Effector memory CD4-positive, alpha-beta T cell (primary cell): ENCODE data around the gene SBF1.
A peak's percentile ranks its signal among the peaks of the same experiment; 100 is the strongest.

Source experiments
- DNase-seq, 3 donors: peaks; one replicate each; pipeline ENCODE4 v3.0.0-alpha.2; 2020
- H3K27ac ChIP-seq: 2 replicates; pipeline ENCODE4 v1.7.0; 2013; ENCODE audit warnings: mild to moderate bottlenecking, low read length, moderate library complexity; ENCODE audit not compliant: insufficient read depth, poor library complexity, severe bottlenecking
- H3K27me3 ChIP-seq: replicated peaks from 2 replicates; pipeline ENCODE4 v1.7.0; 2013; ENCODE audit warnings: mild to moderate bottlenecking, low read length; ENCODE audit not compliant: insufficient read depth, control insufficient read depth, poor library complexity, severe bottlenecking
- H3K36me3 ChIP-seq: 2 replicates; pipeline ENCODE4 v1.7.0; 2013; ENCODE audit warnings: mild to moderate bottlenecking, low read length, moderate library complexity; ENCODE audit not compliant: control insufficient read depth, insufficient read depth
- H3K4me1 ChIP-seq: 2 replicates; pipeline ENCODE4 v1.7.0; 2013; ENCODE audit warnings: low read length, mild to moderate bottlenecking; ENCODE audit not compliant: control insufficient read depth, insufficient read depth, poor library complexity, severe bottlenecking
- H3K4me3 ChIP-seq: 2 replicates; pipeline ENCODE4 v1.7.0; 2013; ENCODE audit warnings: low read length, low read depth, mild to moderate bottlenecking; ENCODE audit not compliant: insufficient read depth, poor library complexity, severe bottlenecking
- H3K9me3 ChIP-seq: 2 replicates; pipeline ENCODE4 v1.7.0; 2013; ENCODE audit warnings: mild to moderate bottlenecking, low read length, moderate library complexity; ENCODE audit not compliant: control insufficient read depth

SBF1 gene

GRCh38 chr22:50476868-50477267 is 2.0 kb upstream of the SBF1 start:
- Histone ChIP-seq H3K4me1 (peaks cover 33% of the 10 kb centered on the region), H3K27ac (no peak overlapping the region)

GRCh38 chr22:50475652-50476002 is 792 bp upstream of the SBF1 start:
- no peaks in the 10 kb centered on the region for H3K9me3 ChIP-seq
- H3K36me3 ChIP-seq = no peaks in the 10 kb centered on the region
- no peak for DNase-seq
- H3K4me3 ChIP-seq = peak overlapping the region; percentile 83
- H3K27me3 ChIP-seq = no peaks in the 10 kb centered on the region
- H3K27ac ChIP-seq = peak overlapping the region; percentile 76
- H3K4me1 ChIP-seq = peaks cover 38% of the 10 kb centered on the region

More at GRCh38 chr22:50476868-50477267, 2.0 kb upstream of the SBF1 start:
- Histone ChIP-seq H3K4me3 (no peak overlapping the region), H3K9me3 (no peaks in the 10 kb centered on the region), H3K27me3 (no peaks in the 10 kb centered on the region), H3K36me3 (no peaks in the 10 kb centered on the region)
- DNase-seq = no peak

- DNase-seq = no peak
- Histone ChIP-seq H3K4me1 (peaks cover 50% of the 10 kb centered on the region), H3K4me3 (peak overlapping the region; percentile 83), H3K27ac (peak overlapping the region; percentile 76), H3K36me3 (no peaks in the 10 kb centered on the region), H3K27me3 (no peaks in the 10 kb centered on the region), H3K9me3 (no peaks in the 10 kb centered on the region)
Measured at GRCh38 chr22:50473855-50474671, 772 bp downstream of the SBF1 start.

GRCh38 chr22:50473088-50473487 is 1.7 kb downstream of the SBF1 start:
- Histone ChIP-seq H3K4me1 (peaks cover 60% of the 10 kb centered on the region), H3K9me3 (no peaks in the 10 kb centered on the region), H3K4me3 (peak overlapping the region; percentile 83), H3K27ac (peak overlapping the region; percentile 76), H3K27me3 (no peaks in the 10 kb centered on the region), H3K36me3 (peaks cover 3% of the 10 kb centered on the region)
- peak; percentile 26 to 38 (median 35) for DNase-seq

- peak overlapping the region; percentile 76 for H3K27ac ChIP-seq
Measured at GRCh38 chr22:50471962-50472361, 2.9 kb downstream of the SBF1 start.

GRCh38 chr22:50471197-50471847 is 3.5 kb downstream of the SBF1 start:
- DNase-seq = no peak
- Histone ChIP-seq H3K27me3 (no peaks in the 10 kb centered on the region), H3K4me3 (peak overlapping the region; percentile 37), H3K27ac (peak overlapping the region; percentile 76), H3K9me3 (no peaks in the 10 kb centered on the region), H3K36me3 (peaks cover 19% of the 10 kb centered on the region), H3K4me1 (peaks cover 60% of the 10 kb centered on the region)

More at GRCh38 chr22:50471962-50472361, 2.9 kb downstream of the SBF1 start:
- H3K36me3 ChIP-seq = peaks cover 12% of the 10 kb centered on the region
- H3K27me3 ChIP-seq = no peaks in the 10 kb centered on the region
- peaks cover 60% of the 10 kb centered on the region for H3K4me1 ChIP-seq
- DNase-seq = no peak
- H3K4me3 ChIP-seq = peak overlapping the region; percentile 5
- H3K9me3 ChIP-seq = no peaks in the 10 kb centered on the region

- H3K27me3 ChIP-seq = no peaks in the 10 kb centered on the region
- peak overlapping the region; percentile 37 for H3K4me3 ChIP-seq
- DNase-seq = no peak
- peaks cover 60% of the 10 kb centered on the region for H3K4me1 ChIP-seq
- H3K9me3 ChIP-seq = no peaks in the 10 kb centered on the region
- peak overlapping the region; percentile 76 for H3K27ac ChIP-seq
- H3K36me3 ChIP-seq = peaks cover 27% of the 10 kb centered on the region
Measured at GRCh38 chr22:50470491-50470890, 4.3 kb downstream of the SBF1 start.

- peak; percentile 94 to 98 (median 97) for DNase-seq
- Histone ChIP-seq H3K4me3 (peak overlapping the region; percentile 37), H3K27me3 (no peaks in the 10 kb centered on the region), H3K36me3 (peaks cover 36% of the 10 kb centered on the region), H3K27ac (peak overlapping the region; percentile 76), H3K4me1 (peaks cover 57% of the 10 kb centered on the region), H3K9me3 (no peaks in the 10 kb centered on the region)
Measured at GRCh38 chr22:50469377-50470305, 5.2 kb downstream of the SBF1 start.

GRCh38 chr22:50468626-50469025 is 6.2 kb downstream of the SBF1 start:
- no peak for DNase-seq
- peaks cover 46% of the 10 kb centered on the region for H3K36me3 ChIP-seq
- no peaks in the 10 kb centered on the region for H3K27me3 ChIP-seq
- no peak overlapping the region for H3K4me3 ChIP-seq
- H3K4me1 ChIP-seq = peaks cover 52% of the 10 kb centered on the region
- H3K9me3 ChIP-seq = no peaks in the 10 kb centered on the region
- peak overlapping the region; percentile 76 for H3K27ac ChIP-seq
